ENCODE measurements around the gene SGPL1. TPM values are rescaled to one million over a fixed set of nuclear protein-coding genes. Genes with fewer than 3 reads are reported as not detected.

Gene SGPL1
- total RNA-seq, 1 donor, result 26.3 TPM

DNA sequence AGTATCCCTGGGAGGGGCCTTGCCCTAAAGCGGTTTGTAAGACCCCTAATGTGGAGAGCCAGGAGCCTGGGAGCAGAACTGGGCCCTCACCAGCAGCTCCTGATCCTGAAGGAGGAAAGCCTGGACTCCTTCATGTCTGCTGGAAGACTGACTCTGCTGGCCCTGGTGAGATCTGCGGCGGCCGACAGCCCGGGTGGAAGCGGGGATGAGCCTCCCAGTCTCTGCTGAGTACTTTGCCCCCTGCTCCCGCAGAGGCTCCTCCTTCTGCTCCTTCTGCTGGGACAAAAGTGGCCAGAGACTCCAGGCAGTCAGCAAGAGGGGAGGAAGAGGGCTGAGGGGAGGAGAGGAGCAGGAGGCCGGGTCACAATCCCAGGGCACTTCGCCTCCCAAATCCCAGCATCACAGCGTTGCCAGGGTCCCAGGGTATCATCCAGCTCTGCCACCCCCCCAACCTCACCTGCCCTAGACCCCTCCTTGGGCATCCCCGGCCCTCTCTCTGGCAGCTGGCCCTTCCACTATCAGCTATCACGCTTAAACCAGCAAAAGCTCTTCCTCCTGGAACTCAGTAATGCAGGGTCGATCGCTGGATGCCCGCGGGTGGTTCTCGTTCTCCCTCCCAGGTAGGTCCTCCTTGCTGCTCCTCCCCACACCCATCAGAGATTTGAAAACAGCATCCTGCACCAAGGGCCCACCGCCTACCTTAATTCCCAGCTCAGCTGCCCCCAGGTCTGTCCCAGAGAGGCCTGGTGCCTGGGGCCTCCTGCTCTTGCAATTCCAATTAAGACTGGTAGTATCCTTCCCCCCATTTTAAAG is 38.5 kb upstream of the SGPL1 start:
- no peak for DNase-seq (ENCODE audit: low read depth)
- H3K4me3 ChIP-seq (ENCODE audit: low read depth, low read length), result no peak overlapping the region
- no peak for TF ChIP-seq CTCF (IDR thresholded peaks at IDR 0.05; ENCODE audit: insufficient read depth, low read length)

- DNase-seq (ENCODE audit: low read depth), result no peak
- H3K4me3 ChIP-seq (ENCODE audit: low read depth, low read length), result no peak overlapping the region
- no peak for TF ChIP-seq CTCF (IDR thresholded peaks at IDR 0.05; ENCODE audit: insufficient read depth, low read length)
These were observed 37.4 kb upstream of the SGPL1 start for GRCh38 chr10:70778267-70778924.

- TF ChIP-seq CTCF (IDR thresholded peaks at IDR 0.05; ENCODE audit: insufficient read depth, low read length), result no peak
- DNase-seq (ENCODE audit: low read depth), result peak; percentile 21
- H3K4me3 ChIP-seq (ENCODE audit: low read depth, low read length), result no peak overlapping the region
These were observed 36.7 kb upstream of the SGPL1 start for GRCh38 chr10:70779088-70779487.

- TF ChIP-seq CTCF (IDR thresholded peaks at IDR 0.05; ENCODE audit: insufficient read depth, low read length), result no peak
- H3K4me3 ChIP-seq (ENCODE audit: low read depth, low read length), result no peak overlapping the region
- no peak for DNase-seq (ENCODE audit: low read depth)
These were observed 36.0 kb upstream of the SGPL1 start for GRCh38 chr10:70779511-70780369.

DNA sequence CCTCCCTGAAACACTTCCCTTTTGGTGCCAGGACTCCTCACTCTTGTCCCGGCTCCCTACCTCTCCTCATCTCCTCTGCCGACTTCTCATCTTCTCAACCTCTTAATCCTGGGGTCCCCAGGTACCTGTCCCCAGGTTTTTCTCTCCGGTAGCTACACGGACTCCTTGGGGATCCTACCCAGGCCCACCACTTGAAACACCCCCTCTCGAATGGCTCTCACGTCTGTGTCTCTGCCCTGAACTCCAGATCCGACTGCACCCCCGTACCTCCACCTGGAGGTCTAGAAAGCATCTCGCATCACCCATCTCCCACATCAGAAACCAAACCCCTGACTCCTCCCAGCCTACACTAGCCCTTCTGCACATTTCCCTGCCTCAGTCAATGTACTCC is 35.4 kb upstream of the SGPL1 start:
- no peak overlapping the region for H3K4me3 ChIP-seq (ENCODE audit: low read depth, low read length)
- no peak for TF ChIP-seq CTCF (IDR thresholded peaks at IDR 0.05; ENCODE audit: insufficient read depth, low read length)
- no peak for DNase-seq (ENCODE audit: low read depth)

- no peak for DNase-seq (ENCODE audit: low read depth)
- no peak overlapping the region for H3K4me3 ChIP-seq (ENCODE audit: low read depth, low read length)
- no peak for TF ChIP-seq CTCF (IDR thresholded peaks at IDR 0.05; ENCODE audit: insufficient read depth, low read length)
These were observed 35.0 kb upstream of the SGPL1 start for GRCh38 chr10:70780772-70781171.
